ENCODE results near the gene MAP7D3.
"Not testable (repeated sequence)": the region's sequence is repeated elsewhere in the genome, so short reads cannot be mapped to it uniquely, and the experiment has no call there.

Gene MAP7D3, protein sequence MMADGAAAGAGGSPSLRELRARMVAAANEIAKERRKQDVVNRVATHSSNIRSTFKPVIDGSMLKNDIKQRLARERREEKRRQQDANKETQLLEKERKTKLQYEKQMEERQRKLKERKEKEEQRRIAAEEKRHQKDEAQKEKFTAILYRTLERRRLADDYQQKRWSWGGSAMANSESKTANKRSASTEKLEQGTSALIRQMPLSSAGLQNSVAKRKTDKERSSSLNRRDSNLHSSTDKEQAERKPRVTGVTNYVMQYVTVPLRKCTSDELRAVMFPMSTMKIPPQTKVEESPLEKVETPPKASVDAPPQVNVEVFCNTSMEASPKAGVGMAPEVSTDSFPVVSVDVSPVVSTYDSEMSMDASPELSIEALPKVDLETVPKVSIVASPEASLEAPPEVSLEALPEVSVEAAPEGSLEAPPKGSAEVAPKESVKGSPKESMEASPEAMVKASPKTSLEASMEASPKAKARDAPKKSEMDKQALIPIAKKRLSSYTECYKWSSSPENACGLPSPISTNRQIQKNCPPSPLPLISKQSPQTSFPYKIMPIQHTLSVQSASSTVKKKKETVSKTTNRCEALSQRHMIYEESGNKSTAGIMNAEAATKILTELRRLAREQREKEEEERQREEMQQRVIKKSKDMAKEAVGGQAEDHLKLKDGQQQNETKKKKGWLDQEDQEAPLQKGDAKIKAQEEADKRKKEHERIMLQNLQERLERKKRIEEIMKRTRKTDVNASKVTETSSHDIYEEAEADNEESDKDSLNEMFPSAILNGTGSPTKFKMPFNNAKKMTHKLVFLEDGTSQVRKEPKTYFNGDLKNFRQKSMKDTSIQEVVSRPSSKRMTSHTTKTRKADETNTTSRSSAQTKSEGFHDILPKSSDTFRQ

DNA sequence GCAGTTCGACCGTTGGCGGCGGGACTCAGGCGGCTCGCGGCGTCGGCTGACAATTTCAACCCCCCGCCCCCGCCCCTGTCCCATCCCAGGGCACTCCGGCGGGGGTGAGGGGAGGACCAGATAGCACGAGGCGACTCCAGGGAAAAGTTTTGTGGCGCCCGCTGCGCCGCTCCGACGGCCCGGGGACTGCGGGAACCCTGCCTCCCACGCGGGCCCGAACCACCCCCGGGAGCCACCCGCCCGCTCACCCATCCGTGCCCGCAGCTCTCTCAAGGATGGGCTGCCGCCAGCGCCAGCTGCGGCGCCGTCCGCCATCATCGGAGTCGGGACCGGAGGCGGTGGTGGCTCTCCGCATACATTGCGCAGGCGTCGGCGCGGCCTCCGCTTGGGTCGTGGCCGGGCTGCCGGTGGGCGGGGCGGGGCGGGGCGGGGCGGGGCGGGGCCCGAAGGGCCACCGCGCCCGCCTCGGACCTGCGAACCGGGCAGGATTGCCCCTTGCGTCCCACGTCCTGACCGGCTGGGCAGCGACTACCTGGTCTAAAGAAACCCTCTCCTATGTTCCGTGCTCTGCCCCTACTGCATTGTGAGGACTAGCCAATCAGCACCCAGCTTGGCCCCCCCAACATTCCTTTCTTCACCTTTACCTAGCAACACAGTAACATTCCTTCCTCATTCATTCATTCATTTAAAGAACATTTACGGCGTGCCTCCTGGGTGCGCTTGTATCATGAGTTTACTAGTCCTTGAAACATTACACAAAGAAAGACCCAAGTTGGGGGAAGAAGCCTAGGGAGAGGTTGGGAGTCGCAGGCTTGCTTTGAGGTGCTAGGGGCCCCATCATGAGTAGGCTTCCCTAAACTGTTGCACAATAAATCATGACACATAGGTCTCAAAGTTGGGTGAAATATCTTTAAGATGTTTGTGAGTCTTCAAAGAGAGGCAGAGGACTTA is at the start of gene MAP7D3:
Gene MAP7D3 (minus strand): TSS at position 360 of the 951 bp plus-strand sequence. CDS start 42 bp downstream, at position 318.
- no peak for DNase-seq (ENCODE audit: low read depth, low spot score)

DNA sequence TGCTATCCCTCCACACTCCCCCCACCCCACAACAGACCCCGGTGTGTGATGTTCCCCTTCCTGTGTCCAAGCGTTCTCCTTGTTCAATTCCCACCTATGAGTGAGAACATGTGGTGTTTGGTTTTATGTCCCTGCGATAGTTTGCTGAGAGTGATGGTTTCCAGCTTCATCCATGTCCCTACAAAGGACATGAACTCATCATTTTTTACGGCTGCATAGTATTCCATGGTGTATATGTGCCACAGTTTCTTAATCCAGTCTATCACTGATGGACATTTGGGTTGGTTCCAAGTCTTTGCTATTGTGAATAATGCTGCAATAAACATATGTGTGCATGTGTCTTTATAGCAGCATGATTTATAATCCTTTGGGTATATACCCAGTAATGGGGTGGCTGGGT is 49.5 kb upstream of the MAP7D3 start, which contains the start of gene ADGRG4:
Gene ADGRG4 (plus strand): TSS at position 243 of the 400 bp plus-strand sequence. CDS start 7,815 bp downstream, outside the sequence.
- not testable (repeated sequence) for DNase-seq (ENCODE audit: low read depth, low spot score)

DNA sequence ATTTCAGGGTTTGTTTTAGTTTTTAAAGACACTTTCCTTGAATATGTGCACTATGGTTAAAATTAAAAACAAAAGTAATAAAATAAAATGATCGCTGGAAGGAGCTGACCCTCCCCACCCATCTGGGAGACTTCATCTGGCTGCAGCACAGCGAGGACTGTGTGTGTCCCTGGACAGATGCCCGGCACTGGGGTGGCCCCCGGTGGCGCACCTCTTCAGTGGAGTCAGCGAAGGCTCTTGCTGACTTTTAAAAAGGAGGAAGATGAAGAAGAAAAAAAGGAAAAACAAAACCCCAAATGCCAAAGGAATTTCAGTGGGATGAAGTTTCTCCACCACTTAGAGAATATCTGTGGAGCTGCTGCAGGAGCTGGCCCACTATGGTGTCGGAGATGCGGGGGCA is 44.2 kb upstream of the MAP7D3 start:
- no peak for DNase-seq (ENCODE audit: low read depth, low spot score)

DNA sequence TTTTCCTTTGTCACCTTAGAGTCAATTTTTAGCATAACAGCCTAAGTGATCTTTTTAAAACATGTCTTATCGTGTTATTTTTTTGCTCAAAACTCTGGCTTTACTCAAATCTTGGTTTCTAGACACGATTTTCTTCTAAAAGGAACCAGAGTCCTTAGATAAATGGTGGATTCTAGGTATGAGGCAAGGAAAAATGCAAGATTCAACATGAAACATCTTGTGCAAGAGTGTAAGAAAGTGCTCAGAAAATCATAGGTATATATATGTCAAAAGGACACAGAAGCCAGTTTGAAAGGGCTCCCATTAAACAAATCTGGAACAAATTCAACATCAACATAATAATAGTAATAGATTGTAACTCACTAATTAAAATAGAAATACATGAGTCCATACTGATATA is 41.5 kb upstream of the MAP7D3 start:
- DNase-seq (ENCODE audit: low read depth, low spot score) = no peak

DNA sequence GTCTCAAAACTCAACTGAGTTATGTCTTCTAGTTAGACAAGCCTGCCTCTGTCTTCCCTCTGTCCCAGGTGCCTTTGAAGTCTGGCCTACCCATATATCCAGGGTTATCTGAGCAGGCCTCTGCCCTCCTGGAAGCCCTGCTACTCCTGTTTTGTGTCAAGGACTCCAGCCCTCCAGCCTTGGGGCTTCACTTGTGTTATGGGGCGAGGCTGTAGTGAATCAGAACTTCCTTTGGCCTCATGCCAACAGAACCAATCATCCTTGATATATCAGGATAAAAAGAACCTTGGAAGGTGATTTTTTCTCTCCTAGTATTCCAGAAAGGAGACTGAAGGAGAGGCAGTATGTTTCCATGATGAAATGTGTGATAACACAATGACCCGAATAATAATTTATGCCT is 40.6 kb upstream of the MAP7D3 start:
- no peak for DNase-seq (ENCODE audit: low read depth, low spot score)

DNA sequence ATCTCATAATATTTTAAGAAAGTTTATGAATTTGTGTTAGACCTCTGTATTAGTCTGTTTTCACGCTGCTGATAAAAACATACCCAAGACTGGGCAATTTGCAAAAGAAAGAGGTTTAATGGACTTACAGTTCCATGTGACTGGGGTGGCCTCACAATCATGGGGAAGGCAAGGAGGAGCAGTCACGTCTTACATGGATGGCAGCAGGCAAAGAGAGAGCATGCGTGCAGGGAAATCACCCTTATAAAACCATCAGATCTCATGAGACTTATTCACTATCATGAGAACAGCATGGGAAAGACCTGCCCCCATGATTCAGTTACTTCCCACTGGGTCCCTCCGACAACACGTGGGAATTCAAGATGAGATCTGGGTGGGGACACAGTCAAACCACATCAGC is 35.2 kb upstream of the MAP7D3 start:
- not testable (repeated sequence) for DNase-seq (ENCODE audit: low read depth, low spot score)

DNA sequence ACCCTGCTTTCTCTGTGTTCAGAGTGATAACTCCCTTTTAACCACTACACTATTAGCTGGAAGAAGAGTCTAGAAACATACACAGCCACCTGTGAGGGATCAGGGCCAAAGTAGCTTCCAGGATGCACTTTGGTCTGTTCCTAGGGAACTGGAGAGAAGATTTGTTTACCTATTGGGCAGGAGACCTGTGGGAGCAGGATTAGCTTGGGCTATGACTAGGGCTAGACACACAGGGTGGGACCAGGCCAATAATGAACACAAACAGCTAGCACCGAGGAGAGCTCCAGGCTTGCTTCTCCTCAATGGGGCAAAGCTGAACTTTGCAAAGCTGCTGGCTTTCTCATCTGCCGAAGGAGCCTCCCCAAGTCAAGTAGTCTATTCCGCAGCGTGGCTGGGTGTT is 24.4 kb upstream of the MAP7D3 start:
- no peak for DNase-seq (ENCODE audit: low read depth, low spot score)

DNA sequence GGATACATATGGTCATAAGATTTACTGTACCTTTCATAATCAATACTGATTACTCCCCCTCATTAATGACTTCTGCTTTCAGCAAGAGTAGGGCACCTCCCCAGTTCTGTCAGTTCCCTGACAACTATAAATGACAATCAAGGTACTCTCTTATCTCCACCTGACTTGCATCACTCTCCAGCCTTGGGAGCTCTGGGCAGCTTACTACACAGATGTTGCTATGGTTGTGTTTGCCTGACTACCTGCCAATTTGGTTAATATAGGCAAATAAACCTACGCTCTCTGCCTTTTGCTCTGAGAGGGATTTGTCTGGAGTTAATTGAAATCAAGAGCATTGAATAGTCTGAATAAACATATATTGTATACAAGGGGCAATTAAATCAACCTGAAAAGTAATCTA is 22.8 kb upstream of the MAP7D3 start:
- no peak for DNase-seq (ENCODE audit: low read depth, low spot score)

DNA sequence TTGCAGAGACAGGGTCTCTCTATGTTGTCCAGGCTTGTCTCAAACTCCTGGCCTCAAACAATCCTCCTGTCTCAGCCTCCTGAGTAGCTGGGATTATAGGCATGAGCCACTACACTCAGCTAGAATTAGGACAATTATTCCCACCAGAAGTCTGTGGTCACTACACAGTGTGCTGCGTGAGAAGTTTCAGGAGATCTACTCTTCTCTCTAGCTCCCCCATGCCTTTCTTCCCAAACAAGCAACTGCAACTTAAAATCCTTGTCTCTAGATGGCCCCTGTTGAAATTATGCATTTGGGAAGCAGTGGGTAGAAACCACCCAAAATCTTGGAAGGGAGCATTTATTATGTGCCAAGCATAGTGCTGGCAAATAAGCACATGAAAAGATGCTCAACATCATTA is 21.1 kb upstream of the MAP7D3 start:
- no peak for DNase-seq (ENCODE audit: low read depth, low spot score)

DNA sequence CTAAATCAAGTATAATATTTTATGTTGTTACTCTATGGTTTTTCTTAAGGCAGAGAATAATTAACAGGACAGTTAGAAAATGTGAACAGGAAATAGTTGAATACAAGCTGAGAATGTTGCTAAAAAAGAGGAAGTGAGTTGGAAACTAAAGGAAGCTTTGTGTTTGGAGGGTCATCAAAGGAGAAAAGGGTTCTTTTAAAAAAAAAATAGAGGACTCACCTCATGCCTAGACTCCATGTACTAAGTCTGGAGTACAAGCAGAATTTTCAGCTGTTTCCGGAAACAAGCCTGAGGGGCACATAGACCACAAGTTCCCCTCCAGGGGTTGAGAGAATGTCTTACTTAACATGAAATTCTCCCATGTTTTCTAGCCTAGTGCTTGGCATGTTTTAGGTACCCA is 20.1 kb upstream of the MAP7D3 start:
- DNase-seq (ENCODE audit: low read depth, low spot score) = no peak

DNA sequence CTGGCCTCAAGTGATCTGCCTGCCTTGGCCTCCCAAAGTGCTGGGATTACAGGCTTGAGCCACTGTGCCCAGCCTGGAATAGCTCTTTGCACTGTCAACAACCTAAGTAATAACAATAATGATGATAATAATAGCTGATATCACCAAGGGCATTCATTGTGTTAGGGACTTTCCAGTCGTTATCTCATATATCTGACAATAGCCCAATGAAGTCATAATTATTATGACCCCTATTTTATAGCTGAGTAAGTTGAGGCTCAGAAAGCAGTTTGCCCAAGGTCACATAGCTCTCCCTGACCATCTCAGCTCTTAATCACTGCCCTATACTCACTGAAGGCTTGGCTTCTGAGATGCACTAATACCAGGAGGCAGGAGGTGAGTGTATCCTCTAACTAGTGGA is 18.7 kb upstream of the MAP7D3 start:
- DNase-seq (ENCODE audit: low read depth, low spot score) = no peak

DNA sequence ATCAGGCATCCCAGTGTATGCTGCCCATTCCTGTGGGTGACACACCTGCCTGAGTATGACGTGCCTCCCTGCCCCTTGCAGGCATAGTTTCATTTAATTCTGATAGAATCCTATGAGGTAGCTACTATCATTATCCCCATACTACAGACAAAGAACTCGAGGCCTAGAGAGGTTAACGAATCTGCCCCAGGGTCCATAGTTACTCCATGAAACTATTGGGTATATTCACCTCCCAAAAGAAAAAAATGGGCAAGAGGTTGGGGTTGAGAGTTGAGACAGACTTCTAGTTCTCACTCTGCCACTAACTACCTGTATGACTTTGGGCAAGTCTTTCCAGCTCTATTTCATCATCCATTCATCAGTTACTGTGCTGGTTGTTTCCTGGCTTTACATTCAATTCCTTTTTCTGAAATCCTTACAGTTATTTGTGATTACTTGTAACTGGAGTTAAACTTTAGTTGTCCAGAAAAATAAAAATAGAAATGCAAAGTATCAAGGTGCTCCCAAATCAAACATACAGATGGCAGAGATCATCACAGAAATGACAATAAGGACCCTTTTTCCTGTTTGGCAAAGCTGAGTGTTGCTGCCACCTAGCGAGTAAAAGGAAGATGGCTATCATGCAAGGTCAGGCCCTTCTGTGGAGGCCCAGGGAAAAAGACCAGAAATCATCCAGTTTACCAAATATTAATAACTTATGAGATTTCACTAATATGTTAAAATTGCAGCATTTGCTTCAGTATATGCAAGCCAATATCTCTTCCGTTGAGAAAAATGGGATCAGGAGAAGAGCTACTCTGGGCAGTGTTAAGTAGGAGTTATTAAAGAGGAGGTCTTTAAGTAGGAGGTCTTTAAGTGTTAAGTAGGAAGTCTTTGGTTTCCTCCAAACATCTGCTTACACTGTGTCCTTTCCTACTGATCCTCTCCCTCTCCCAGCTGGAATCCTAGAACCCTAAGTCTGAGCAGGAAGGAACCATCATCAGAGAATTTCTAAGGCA is 17.1 kb upstream of the MAP7D3 start:
- DNase-seq (ENCODE audit: low read depth, low spot score) = no peak

DNA sequence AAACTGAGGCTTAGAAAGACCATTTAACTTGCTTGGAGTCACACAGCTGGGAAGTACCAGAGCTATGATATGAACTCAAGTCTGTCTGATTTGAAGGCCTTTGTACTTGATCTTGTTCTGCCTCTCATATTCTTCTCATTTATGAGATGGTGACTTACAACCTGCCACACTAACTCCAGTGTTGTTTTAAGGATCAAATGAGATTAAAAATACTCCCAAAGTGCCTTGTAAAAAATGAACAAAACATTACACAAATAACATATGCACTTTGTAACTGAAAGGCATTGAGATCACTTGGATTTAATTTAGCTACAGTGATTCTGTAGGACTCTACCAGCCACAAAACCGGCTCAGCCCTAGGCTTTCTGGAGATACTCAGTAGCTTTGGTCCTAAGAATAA is 15.6 kb upstream of the MAP7D3 start:
- no peak for DNase-seq (ENCODE audit: low read depth, low spot score)

DNA sequence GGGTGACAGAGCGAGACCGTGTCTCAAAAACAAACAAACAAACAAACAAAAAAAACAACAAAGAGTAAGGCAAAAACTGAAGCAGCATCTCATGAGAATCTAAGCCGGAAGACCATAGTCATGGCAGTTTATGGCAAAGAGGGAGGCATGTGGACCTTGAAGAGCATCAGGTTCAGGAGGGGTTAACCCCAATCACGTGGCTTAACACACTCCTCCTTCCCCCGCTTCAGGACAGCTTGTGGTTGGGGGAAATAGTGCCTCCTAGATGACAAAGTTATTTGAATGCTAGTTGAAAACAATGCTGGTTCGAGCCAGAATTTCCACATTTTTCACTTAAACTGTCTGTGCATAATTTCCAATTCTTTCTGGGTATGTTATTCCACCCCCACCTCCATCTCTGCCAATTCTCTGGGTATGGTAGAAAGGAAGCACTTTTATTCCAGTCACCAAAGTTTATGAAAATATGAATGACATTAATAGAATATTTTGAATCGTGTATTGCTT is 11.7 kb upstream of the MAP7D3 start:
- DNase-seq (ENCODE audit: low read depth, low spot score) = no peak

DNA sequence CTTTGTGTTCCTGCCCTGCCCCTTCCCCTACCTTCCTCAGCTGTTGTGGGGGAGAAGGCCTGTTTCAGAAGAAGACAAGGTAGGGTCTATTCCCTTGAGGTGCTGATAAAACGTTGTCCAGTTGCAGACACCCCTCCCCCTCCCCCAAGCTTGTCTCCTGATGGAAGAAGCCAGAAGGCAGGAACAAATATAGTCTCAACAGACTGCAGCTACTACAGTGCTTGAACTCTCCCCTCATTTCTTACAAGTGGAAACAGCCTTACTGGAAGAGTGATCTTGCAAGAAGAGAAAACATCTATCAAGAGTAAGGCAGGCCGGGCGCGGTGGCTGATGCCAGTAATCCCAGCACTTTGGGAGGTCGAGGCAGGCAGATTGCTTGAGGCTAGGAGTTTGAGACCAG is 11.0 kb upstream of the MAP7D3 start:
- DNase-seq (ENCODE audit: low read depth, low spot score) = no peak

DNA sequence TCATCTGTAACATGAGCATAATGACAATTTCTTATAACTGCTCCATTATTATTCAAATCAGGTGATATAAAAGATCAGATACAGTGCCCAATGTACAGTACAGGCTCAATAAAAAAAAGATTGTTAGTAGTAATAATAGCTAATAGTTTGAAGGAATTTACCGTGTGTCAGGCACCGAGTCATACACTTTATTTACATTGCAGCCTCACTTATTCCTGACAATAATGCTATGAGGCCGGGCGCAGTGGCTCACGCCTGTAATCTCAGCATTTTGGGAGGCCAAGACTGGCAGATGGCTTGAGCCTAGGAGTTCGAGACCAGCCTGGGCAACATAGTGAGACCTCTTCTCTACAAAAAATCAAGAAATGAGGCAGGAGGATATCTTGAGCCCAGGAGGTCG is 10.1 kb upstream of the MAP7D3 start:
- DNase-seq (ENCODE audit: low read depth, low spot score) = no peak

DNA sequence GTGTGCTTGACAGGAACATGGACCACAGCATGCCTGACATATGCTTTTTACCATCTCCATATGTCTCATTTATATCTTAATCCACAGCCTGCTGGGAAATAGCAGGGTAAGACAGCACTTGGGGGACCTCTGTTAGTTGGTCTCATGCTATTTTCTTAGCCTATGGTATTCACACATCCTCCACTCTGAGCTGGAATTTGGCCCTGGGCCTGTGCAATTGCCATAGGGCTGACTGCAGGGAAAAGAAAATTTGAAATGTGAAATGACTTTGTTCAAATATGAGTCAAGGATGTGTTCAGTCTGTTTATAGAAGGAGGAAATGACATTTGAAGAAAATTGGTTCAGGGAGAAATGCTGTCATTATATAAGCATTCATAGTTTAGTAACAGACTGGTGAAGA is 9.6 kb upstream of the MAP7D3 start:
- no peak for DNase-seq (ENCODE audit: low read depth, low spot score)

DNA sequence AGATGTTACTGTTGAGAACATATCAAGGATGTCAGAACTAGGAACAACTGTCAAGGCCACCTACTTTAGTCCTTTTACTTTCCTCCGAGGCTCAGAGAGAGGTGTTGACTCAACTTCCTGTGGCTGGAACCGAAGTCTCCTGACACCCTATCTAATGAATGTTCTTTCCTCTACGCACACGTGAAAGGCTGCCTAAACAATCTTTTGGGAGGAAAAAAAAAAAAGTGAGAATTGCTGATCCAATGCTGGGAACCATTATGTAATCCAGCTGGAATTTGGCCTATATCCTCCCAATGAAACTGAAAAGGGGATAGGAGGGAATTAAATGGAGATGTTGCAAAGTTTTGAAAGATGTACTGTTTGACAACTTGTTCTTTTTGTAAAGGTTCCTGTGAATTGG is 8.3 kb upstream of the MAP7D3 start:
- no peak for DNase-seq (ENCODE audit: low read depth, low spot score)

DNA sequence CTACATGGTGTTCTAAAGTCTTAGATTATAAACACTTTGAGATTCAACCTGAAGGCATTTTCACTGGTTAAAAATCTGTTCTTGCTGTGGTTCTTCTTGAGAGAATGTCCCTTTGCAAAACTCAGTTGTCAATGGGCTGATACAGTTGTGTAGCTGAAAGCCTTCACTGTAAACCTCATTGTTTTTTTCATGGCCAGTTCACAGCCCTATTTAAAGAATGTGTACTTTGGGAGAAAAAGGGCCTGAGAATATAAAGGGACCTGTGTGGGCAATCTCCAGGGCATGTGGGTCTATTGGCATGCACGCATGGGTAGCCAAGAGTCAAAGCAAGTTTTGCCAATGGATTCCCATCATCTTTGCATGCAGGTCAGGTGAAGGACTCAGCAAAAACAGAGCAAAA is 7.8 kb upstream of the MAP7D3 start:
- DNase-seq (ENCODE audit: low read depth, low spot score) = no peak

DNA sequence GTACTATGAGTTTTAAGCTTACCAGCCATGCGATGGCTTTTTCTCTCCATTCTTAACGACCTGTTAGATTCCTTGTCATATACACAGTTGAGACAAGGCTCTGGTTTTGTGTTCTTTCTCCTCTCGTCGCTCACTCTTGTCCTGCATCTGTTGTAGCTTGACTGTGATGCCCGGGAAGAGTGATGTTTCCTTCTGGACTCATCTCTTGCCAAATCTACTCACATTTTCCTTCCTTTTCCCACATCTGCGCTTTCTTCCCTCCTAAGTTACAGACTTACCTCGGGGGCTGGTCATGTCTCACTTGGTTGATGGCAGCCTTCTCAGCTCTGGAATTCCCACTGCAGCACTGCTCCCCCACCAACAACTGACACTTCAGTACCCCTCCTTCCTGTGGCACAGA is 4.8 kb upstream of the MAP7D3 start:
- DNase-seq (ENCODE audit: low read depth, low spot score) = no peak

All from smooth muscle cell of the brain vasculature (primary cell).